Lower leg skin (tissue), 4 donors: ENCODE results near the gene PAQR7. TPM values are rescaled to one million over a fixed set of nuclear protein-coding genes. Genes with fewer than 3 reads are reported as not detected.
A peak's percentile ranks its signal among the peaks of the same experiment; 100 is the strongest.

Experiments used
- DNase-seq, 2 donors: peaks; one replicate each; pipeline ENCODE4 v3.0.0-alpha.2; 2019; ENCODE audit warnings: low spot score in 2 of 2
- H3K4me3 ChIP-seq: fragments of 200-600 bp; sonication (generic); 2 replicates; pipeline ENCODE4 v1.5.1; 2017; ENCODE audit warnings: mild to moderate bottlenecking, low read depth; ENCODE audit not compliant: poor library complexity, severe bottlenecking
- POLR2A ChIP-seq, 2 donors: fragments of 450-650 bp; IDR thresholded peaks; one replicate each; pipeline ENCODE4 v1.6.1; 2016 to 2017; ENCODE audit warnings: antibody characterized with exemption in 2 of 2, mild to moderate bottlenecking in 1 of 2, moderate library complexity in 1 of 2
- WGBS, 2 donors: methylation state at CpG; one replicate each; pipeline ENCODE4 v1.1.5; 2018; 5-methylcytosine and 5-hydroxymethylcytosine counted together
- intact Hi-C: fragments of 100-400 bp; cut with DNase I; formaldehyde crosslinking; loops from one replicate; pipeline ENCODE4 v1.15.0; 2023; ENCODE audit warnings: low total_unique reads
- total RNA-seq, 4 donors: library from RNA; depleted of rRNA; stranded (reverse); fragments of >200 nt; gene quantifications; one replicate each; pipeline ENCODE4 v1.1.0, GENCODE V29; 2016
- TF ChIP-seq, protein P1 (sequence below), 3 donors: fragments of 450-650 bp; IDR thresholded peaks; one replicate each; pipeline ENCODE4 v1.5.1; 2016; ENCODE audit warnings: antibody characterized with exemption in 3 of 3, mild to moderate bottlenecking in 3 of 3, moderate library complexity in 2 of 3

The PAQR7 gene
- total RNA-seq, 4 donors from 2014 or later, result 20.1 to 29.6 (median 24.4) TPM

DNA sequence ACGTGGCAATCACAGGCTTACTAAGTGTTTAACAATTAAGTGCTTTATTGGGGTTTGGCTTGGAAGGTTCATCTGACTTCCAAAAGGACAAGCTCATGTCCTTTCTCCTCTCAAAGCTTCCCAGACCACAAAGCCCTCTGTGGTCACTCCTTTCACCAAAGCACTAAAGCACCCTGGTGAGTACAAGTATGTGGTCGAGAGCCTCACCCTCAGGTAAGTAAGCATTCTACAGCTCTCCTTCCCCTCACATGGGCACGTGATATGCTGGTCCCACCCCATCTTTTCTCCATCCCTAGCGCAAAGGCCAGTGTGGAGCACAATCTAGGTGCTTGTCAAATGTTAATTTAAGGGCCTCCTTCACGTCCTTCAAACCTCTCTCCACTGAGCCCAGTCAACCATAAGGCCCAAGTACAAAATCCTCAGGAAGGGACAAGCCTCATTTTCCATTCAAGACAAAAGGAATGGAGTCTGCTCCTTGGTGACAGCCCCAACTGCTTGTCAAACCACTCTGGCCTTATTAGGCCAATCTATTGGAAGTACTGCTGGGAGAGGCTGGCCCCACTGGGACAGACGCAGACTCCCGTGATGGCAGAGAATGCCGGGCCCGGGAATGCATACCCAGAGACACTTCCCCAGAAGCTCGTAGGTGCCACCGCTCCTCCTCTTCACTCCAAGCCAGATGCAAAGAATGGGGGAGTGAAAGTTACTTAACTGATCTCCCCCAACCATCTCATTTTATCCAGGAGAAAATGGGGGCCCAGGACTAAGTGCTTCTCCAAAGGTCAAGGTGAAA lies 22.9 kb upstream of the PAQR7 start:
- WGBS, 2 donors, result 88 to 89% methylated on average over 11 of the region's 11 CpGs
- intact Hi-C loops, result loop anchor here (5.0 kb wide), 1 partner anchor 99 kb away; the partner anchor contains the start of gene PAFAH2
- no peak for TF ChIP-seq POLR2A (IDR thresholded peaks at IDR 0.05)
- TF ChIP-seq, protein P1, sequence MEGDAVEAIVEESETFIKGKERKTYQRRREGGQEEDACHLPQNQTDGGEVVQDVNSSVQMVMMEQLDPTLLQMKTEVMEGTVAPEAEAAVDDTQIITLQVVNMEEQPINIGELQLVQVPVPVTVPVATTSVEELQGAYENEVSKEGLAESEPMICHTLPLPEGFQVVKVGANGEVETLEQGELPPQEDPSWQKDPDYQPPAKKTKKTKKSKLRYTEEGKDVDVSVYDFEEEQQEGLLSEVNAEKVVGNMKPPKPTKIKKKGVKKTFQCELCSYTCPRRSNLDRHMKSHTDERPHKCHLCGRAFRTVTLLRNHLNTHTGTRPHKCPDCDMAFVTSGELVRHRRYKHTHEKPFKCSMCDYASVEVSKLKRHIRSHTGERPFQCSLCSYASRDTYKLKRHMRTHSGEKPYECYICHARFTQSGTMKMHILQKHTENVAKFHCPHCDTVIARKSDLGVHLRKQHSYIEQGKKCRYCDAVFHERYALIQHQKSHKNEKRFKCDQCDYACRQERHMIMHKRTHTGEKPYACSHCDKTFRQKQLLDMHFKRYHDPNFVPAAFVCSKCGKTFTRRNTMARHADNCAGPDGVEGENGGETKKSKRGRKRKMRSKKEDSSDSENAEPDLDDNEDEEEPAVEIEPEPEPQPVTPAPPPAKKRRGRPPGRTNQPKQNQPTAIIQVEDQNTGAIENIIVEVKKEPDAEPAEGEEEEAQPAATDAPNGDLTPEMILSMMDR (IDR thresholded peaks at IDR 0.05), result no peak
- no peak for DNase-seq
- no peak overlapping the region for H3K4me3 ChIP-seq

DNA sequence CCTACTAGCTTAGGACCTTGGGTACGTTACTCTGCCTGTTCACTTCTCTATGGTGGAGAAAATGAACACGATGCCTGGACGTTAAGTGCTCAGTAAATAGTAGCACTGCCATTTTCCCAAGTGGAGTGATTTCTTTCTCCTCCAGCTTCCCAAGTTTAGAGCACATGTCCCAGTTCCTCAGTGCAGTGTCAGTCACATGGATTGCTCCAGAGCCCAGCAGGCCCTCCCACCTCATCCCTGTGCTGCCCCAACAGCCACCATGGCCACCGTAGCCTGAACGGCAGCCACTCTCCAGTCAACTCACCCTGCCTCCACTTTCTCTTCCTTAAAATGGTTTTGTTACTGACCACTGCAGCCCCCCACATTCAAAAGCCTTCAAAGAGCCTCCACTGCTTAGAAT lies 22.2 kb upstream of the PAQR7 start:
- no peak for TF ChIP-seq POLR2A (IDR thresholded peaks at IDR 0.05)
- WGBS, 2 donors, result 93 to 94% methylated on average over 5 of the region's 5 CpGs
- no peak for DNase-seq
- intact Hi-C loops, result loop anchor here (5.0 kb wide), 1 partner anchor 100 kb away; the partner anchor contains the start of gene PAFAH2
- H3K4me3 ChIP-seq, result no peak overlapping the region

DNA sequence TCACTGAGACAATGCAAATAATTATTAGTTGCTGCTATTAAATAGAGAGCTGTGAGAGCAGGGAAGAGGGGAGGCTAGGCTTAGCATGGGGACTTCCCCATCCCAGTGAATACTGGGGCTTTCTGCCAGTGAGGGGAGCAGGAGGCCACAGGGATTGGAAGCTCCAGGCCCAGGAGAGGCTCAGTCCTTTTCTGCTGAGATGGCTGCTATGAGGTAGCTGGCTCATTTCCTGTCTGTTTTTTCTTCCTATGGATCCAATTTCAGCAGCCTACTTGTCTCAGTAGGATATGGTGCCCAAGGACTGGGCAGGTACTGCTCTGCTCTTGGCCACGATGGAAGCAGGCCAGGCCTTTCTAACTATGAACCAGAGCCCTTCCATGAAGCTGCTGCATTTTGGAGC lies 20.8 kb upstream of the PAQR7 start:
- WGBS, 2 donors, result 36 to 70% methylated on average over 1 of the region's 1 CpG
- intact Hi-C loops, result loop anchor here (5.0 kb wide), 1 partner anchor 101 kb away; the partner anchor contains the start of gene PAFAH2
- no peak overlapping the region for H3K4me3 ChIP-seq
- TF ChIP-seq POLR2A (IDR thresholded peaks at IDR 0.05), result no peak
- TF ChIP-seq, protein P1 (IDR thresholded peaks at IDR 0.05), result no peak
- no peak for DNase-seq

DNA sequence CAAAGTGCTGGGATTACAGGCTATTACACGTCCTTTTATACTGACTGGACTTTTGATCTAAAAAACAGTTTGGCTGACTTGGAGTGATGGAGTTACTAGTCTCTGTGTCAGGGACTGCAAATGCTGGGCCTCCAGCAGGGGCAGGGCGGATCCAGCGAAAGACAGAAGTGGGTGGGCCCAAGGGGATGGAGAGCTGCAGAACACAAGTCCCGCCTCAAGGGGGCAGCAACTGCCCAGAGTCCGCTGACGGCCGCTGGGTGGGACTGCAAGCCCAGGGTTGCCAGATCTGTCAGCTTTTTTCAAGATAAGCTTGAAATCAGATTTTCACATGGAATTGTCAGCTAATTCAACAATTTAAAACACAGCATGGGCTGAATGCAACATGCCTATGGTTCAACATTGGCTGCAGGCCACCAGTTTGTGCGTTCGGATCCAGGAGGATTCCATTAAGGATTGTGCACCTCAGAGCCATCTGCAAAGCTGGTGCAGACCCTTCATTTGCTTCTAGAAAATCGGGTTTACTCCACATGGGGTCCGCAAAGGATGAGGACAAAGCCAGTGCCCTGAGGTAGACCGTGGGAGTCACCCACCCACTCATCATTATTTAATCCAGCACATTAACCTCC lies 20.0 kb upstream of the PAQR7 start:
- WGBS, 2 donors, result 11 to 16% methylated on average over 12 of the region's 12 CpGs
- TF ChIP-seq, protein P1 (IDR thresholded peaks at IDR 0.05), result peak in 2 of 3 donors; percentile 36 to 91
- TF ChIP-seq POLR2A (IDR thresholded peaks at IDR 0.05), result no peak
- DNase-seq, result peak; percentile 85 to 97
- intact Hi-C loops, result loop anchor here (5.0 kb wide), 1 partner anchor 102 kb away; the partner anchor contains the start of gene PAFAH2
- H3K4me3 ChIP-seq, result no peak overlapping the region

DNA sequence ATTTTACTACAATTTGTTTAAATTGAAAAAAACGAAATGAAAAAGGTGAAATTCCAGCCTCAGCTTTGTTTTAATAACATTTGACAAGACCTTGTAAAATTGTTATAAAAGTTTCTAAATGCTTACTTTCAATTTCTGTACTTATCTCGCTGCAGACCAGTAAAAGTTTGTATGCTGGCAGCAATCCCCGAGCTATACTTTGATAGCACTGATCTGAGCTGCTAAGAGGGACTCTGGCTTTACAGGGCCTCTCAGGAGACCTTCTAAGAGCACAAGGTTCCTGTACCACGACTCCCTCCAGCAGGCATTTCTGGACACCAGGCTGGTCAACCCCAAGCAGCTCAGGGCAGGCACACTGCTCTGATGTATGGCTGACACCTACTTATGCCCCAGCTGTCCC lies 17.6 kb upstream of the PAQR7 start:
- DNase-seq, result no peak
- TF ChIP-seq, protein P1 (IDR thresholded peaks at IDR 0.05), result no peak
- no peak for TF ChIP-seq POLR2A (IDR thresholded peaks at IDR 0.05)
- no peak overlapping the region for H3K4me3 ChIP-seq
- 82 to 83% methylated on average over 4 of the region's 4 CpGs for WGBS, 2 donors
- intact Hi-C loops, result no loop called here

DNA sequence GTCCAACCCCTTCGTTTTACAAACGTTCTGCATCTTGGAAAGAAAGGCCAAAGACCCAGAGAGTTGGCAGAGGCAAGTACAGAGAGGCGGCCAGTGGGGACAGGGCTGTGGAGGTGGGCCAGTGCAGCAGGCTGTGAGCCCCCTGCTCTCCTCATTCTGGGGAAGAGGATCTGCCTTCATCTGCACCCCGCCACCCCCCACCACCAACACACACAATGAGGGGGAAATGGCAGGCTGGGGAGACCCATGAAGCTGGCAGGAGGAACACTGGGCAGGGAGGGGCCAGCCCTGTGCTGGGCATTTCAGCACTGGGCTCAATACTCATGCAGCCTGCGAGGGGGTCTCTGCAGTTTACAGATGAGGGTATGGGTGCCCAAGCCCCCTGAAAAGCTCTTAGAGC lies 16.1 kb upstream of the PAQR7 start:
- intact Hi-C loops, result no loop called here
- no peak for DNase-seq
- WGBS, 2 donors, result 90% methylated on average over 5 of the region's 5 CpGs
- no peak overlapping the region for H3K4me3 ChIP-seq
- TF ChIP-seq POLR2A (IDR thresholded peaks at IDR 0.05), result no peak
